K562 (cell line): ENCODE measurements around the gene MPV17L2. TPM values are rescaled to one million over a fixed set of nuclear protein-coding genes. Genes with fewer than 3 reads are reported as not detected.
A peak's percentile ranks its signal among the peaks of the same experiment; 100 is the strongest.

Experiments used
- CAMTA2 ChIP-seq: fragments of 250-450 bp; sonication (Bioruptor Pico); conservative IDR thresholded peaks from 2 replicates; pipeline ENCODE4 v1.5.1; 2022
- HNRNPUL1 ChIP-seq: fragments of 200-400 bp; formaldehyde crosslinking; IDR thresholded peaks from 2 replicates; pipeline ENCODE4 v1.6.1; 2017; ENCODE audit warnings: low read length
- IFI16 ChIP-seq: fragments of 250-450 bp; sonication (Bioruptor Pico); IDR thresholded peaks from 2 replicates; pipeline ENCODE4 v2.1.2; 2022; ENCODE audit warnings: mild to moderate bottlenecking, inconsistent platforms
- RBM25 ChIP-seq: fragments of 200-400 bp; formaldehyde crosslinking; IDR thresholded peaks from 2 replicates; pipeline ENCODE4 v1.6.1; 2018; ENCODE audit warnings: low read length, low read depth, moderate library complexity; ENCODE audit not compliant: severe bottlenecking
- SAFB2 ChIP-seq: fragments of 200-400 bp; formaldehyde crosslinking; IDR thresholded peaks from 2 replicates; pipeline ENCODE4 v1.6.1; 2018; ENCODE audit warnings: borderline replicate concordance, low read length, low read depth, moderate library complexity; ENCODE audit not compliant: severe bottlenecking
- ZNF41 ChIP-seq: fragments of 250-450 bp; sonication (Bioruptor Pico); conservative IDR thresholded peaks from 2 replicates; pipeline ENCODE4 v1.4.0; 2020; ENCODE audit warnings: mild to moderate bottlenecking
- polyA plus RNA-seq, 8 experiments: library from polyadenylated mRNA; depleted of rRNA in 4 of 8; stranded (reverse) in 5 of 8; unstranded in 3 of 8; fragments of >200 nt; fragmentation: Nextera tagmentation in 2 of 8; fragmentation: Illumina TruSeq in 1 of 8; extraction: Ambion mirVana in 2 of 8; extraction: Trizol in 1 of 8; gene quantifications; 2 replicates each; pipeline versions ENCODE4 v1.2.1 to v1.2.3, GENCODE V29; 2011 to 2014; ENCODE audit warnings: inconsistent platforms in 1 of 8, missing spikeins in 1 of 8
- total RNA-seq, 7 experiments: library from RNA; depleted of rRNA in 6 of 7; stranded (reverse); fragments of >200 nt in 6 of 7; fragmentation: Illumina TruSeq in 2 of 7; extraction: Trizol in 2 of 7; gene quantifications; 2 replicates each; pipeline versions ENCODE4 v1.2.1 to v1.2.3, GENCODE V29; 2011 to 2021; ENCODE audit warnings: low replicate concordance in 1 of 7
- TF ChIP-seq, protein P1 (sequence below): fragments of 450-650 bp; IDR thresholded peaks from 2 replicates; pipeline ENCODE4 v1.6.1; 2017; ENCODE audit warnings: antibody characterized with exemption, mild to moderate bottlenecking
- TF ChIP-seq, protein P2 (sequence below): fragments of 150-350 bp; IDR thresholded peaks from 2 replicates; pipeline ENCODE4 v1.6.1; 2014; ENCODE audit warnings: low read depth, mild to moderate bottlenecking, low read length, borderline replicate concordance
- TF ChIP-seq, protein P3 (sequence below), 2 experiments: fragments of 450-650 bp; formaldehyde crosslinking in 1 of 2; IDR thresholded peaks; 2 replicates each; pipeline versions ENCODE4 v1.4.0 to v1.6.1; 2014 to 2020; ENCODE audit warnings: mild to moderate bottlenecking in 2 of 2, borderline replicate concordance in 1 of 2, low read depth in 1 of 2

MPV17L2 gene
- total and polyA plus RNA-seq, 9 of the 15 experiments (the other 6 are each of a cell fraction or from before 2014, with no cell fraction given) = 10.6 to 60.2 (median 28.5) TPM

DNA sequence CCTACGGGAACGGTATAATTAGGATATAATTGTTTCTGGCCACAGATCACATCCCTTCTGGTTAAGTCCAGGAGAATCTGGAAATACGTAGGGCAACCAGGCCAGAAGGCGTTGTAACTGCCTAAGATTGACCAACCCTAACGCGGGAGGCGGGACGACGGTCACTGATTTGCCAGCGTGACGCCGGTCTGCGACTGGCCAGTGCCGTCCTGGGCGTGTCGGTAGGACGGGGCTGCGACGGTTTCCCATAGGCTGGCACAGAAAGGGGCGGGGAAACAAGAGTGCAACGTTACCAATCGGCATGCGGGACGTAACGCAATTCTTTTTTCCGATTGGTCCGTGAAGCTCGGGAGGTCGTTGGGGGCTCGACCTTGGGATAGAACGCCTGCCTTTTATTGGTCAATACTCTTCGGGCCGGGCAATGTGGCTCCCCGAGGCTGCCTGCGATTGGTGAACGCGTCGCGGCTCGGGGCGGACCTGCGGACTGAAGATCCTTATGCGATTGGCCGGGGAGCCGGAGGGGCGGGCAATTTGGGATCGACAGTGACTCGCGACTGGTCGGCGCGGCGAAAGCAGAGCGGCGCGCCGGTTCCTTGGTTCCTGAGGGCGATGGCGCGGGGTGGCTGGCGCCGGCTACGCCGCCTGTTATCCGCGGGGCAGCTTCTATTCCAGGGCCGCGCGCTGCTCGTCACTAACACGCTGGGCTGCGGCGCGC lies at the start of gene MPV17L2 (continued):
- TF ChIP-seq, protein P1, sequence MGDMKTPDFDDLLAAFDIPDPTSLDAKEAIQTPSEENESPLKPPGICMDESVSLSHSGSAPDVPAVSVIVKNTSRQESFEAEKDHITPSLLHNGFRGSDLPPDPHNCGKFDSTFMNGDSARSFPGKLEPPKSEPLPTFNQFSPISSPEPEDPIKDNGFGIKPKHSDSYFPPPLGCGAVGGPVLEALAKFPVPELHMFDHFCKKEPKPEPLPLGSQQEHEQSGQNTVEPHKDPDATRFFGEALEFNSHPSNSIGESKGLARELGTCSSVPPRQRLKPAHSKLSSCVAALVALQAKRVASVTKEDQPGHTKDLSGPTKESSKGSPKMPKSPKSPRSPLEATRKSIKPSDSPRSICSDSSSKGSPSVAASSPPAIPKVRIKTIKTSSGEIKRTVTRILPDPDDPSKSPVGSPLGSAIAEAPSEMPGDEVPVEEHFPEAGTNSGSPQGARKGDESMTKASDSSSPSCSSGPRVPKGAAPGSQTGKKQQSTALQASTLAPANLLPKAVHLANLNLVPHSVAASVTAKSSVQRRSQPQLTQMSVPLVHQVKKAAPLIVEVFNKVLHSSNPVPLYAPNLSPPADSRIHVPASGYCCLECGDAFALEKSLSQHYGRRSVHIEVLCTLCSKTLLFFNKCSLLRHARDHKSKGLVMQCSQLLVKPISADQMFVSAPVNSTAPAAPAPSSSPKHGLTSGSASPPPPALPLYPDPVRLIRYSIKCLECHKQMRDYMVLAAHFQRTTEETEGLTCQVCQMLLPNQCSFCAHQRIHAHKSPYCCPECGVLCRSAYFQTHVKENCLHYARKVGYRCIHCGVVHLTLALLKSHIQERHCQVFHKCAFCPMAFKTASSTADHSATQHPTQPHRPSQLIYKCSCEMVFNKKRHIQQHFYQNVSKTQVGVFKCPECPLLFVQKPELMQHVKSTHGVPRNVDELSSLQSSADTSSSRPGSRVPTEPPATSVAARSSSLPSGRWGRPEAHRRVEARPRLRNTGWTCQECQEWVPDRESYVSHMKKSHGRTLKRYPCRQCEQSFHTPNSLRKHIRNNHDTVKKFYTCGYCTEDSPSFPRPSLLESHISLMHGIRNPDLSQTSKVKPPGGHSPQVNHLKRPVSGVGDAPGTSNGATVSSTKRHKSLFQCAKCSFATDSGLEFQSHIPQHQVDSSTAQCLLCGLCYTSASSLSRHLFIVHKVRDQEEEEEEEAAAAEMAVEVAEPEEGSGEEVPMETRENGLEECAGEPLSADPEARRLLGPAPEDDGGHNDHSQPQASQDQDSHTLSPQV = no peak
- no peak for TF ChIP-seq HNRNPUL1
- TF ChIP-seq, protein P2, sequence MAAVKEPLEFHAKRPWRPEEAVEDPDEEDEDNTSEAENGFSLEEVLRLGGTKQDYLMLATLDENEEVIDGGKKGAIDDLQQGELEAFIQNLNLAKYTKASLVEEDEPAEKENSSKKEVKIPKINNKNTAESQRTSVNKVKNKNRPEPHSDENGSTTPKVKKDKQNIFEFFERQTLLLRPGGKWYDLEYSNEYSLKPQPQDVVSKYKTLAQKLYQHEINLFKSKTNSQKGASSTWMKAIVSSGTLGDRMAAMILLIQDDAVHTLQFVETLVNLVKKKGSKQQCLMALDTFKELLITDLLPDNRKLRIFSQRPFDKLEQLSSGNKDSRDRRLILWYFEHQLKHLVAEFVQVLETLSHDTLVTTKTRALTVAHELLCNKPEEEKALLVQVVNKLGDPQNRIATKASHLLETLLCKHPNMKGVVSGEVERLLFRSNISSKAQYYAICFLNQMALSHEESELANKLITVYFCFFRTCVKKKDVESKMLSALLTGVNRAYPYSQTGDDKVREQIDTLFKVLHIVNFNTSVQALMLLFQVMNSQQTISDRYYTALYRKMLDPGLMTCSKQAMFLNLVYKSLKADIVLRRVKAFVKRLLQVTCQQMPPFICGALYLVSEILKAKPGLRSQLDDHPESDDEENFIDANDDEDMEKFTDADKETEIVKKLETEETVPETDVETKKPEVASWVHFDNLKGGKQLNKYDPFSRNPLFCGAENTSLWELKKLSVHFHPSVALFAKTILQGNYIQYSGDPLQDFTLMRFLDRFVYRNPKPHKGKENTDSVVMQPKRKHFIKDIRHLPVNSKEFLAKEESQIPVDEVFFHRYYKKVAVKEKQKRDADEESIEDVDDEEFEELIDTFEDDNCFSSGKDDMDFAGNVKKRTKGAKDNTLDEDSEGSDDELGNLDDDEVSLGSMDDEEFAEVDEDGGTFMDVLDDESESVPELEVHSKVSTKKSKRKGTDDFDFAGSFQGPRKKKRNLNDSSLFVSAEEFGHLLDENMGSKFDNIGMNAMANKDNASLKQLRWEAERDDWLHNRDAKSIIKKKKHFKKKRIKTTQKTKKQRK = peak; percentile 95
- TF ChIP-seq CAMTA2 = no peak
- no peak for TF ChIP-seq SAFB2
- no peak for TF ChIP-seq IFI16 (CRISPR knock-in tag)
- TF ChIP-seq, protein P3, sequence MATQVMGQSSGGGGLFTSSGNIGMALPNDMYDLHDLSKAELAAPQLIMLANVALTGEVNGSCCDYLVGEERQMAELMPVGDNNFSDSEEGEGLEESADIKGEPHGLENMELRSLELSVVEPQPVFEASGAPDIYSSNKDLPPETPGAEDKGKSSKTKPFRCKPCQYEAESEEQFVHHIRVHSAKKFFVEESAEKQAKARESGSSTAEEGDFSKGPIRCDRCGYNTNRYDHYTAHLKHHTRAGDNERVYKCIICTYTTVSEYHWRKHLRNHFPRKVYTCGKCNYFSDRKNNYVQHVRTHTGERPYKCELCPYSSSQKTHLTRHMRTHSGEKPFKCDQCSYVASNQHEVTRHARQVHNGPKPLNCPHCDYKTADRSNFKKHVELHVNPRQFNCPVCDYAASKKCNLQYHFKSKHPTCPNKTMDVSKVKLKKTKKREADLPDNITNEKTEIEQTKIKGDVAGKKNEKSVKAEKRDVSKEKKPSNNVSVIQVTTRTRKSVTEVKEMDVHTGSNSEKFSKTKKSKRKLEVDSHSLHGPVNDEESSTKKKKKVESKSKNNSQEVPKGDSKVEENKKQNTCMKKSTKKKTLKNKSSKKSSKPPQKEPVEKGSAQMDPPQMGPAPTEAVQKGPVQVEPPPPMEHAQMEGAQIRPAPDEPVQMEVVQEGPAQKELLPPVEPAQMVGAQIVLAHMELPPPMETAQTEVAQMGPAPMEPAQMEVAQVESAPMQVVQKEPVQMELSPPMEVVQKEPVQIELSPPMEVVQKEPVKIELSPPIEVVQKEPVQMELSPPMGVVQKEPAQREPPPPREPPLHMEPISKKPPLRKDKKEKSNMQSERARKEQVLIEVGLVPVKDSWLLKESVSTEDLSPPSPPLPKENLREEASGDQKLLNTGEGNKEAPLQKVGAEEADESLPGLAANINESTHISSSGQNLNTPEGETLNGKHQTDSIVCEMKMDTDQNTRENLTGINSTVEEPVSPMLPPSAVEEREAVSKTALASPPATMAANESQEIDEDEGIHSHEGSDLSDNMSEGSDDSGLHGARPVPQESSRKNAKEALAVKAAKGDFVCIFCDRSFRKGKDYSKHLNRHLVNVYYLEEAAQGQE (IDR thresholded peaks at IDR 0.05; ENCODE audit: borderline replicate concordance) = peak; percentile 74
- TF ChIP-seq, protein P3 (CRISPR knock-in tag; IDR thresholded peaks at IDR 0.05; ENCODE audit: low read depth) = no peak
- no peak for TF ChIP-seq ZNF41 (CRISPR knock-in tag)
- TF ChIP-seq RBM25 = peak; percentile 99
